ENCODE results near the gene IREB2. TPM values are rescaled to one million over a fixed set of nuclear protein-coding genes. Genes with fewer than 3 reads are reported as not detected.

IREB2 gene
- total and polyA plus RNA-seq, 2 of the 13 experiments (the other 11 are each of a cell fraction or from before 2014, with no cell fraction given), result 24.2 to 30.4 TPM

DNA sequence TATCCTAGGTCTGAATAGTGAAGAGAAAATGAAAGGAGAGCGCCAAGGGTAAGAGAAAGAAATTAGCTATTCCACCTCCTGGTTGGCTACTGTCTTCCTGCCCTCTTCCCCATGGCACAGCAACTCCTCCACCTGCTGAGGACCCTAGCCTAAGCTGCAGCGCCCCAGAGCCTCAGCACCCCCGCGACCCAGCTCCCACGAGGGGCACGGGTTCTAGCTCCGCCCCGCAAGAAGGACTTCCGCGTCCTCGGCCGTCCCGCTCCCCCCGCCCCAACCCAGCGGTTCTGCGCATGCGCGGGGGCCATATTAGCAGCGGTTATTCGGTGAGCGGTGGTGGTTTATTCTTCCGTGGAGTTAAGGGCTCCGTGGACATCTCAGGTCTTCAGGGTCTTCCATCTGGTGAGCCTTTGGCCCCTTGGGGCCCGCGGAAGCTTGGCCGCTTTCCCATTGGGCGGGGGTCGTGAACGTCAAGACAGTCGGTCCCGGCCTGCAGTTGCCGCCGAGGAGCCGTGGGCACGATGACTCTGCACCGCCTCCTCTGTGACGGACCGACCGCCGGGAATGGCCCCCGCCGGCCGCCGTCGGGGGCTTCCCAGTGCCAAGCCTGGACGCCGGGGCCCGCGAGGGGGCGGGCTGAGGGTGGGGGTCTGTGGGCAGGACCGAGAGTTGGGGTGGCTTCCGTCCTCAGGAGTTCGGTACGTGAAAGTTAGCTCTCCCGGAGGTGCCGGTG lies 102.3 kb downstream of the IREB2 start, which contains the start of gene PSMA4 (continued):
- TF ChIP-seq, protein P1, sequence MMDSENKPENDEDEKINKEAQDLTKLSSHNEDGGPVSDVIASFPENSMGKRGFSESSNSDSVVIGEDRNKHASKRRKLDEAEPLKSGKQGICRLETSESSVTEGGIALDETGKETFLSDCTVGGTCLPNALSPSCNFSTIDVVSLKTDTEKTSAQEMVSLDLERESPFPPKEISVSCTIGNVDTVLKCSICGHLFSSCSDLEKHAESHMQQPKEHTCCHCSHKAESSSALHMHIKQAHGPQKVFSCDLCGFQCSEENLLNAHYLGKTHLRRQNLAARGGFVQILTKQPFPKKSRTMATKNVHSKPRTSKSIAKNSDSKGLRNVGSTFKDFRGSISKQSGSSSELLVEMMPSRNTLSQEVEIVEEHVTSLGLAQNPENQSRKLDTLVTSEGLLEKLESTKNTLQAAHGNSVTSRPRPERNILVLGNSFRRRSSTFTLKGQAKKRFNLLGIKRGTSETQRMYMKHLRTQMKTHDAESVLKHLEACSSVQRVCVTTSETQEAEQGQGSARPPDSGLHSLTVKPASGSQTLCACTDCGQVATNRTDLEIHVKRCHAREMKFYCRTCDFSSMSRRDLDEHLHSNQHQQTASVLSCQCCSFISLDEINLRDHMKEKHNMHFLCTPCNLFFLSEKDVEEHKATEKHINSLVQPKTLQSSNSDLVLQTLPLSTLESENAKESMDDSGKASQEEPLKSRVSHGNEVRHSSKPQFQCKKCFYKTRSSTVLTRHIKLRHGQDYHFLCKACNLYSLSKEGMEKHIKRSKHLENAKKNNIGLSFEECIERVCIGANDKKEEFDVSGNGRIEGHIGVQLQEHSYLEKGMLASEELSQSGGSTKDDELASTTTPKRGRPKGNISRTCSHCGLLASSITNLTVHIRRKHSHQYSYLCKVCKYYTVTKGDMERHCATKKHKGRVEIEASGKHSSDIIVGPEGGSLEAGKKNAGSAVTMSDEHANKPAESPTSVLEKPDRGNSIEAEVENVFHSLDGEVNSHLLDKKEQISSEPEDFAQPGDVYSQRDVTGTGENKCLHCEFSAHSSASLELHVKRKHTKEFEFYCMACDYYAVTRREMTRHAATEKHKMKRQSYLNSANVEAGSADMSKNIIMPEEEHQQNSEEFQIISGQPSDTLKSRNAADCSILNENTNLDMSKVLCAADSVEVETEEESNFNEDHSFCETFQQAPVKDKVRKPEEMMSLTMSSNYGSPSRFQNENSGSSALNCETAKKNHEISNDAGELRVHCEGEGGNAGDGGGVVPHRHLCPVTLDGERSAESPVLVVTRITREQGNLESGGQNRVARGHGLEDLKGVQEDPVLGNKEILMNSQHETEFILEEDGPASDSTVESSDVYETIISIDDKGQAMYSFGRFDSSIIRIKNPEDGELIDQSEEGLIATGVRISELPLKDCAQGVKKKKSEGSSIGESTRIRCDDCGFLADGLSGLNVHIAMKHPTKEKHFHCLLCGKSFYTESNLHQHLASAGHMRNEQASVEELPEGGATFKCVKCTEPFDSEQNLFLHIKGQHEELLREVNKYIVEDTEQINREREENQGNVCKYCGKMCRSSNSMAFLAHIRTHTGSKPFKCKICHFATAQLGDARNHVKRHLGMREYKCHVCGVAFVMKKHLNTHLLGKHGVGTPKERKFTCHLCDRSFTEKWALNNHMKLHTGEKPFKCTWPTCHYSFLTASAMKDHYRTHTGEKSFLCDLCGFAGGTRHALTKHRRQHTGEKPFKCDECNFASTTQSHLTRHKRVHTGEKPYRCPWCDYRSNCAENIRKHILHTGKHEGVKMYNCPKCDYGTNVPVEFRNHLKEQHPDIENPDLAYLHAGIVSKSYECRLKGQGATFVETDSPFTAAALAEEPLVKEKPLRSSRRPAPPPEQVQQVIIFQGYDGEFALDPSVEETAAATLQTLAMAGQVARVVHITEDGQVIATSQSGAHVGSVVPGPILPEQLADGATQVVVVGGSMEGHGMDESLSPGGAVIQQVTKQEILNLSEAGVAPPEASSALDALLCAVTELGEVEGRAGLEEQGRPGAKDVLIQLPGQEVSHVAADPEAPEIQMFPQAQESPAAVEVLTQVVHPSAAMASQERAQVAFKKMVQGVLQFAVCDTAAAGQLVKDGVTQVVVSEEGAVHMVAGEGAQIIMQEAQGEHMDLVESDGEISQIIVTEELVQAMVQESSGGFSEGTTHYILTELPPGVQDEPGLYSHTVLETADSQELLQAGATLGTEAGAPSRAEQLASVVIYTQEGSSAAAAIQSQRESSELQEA (CRISPR knock-in tag; IDR thresholded peaks at IDR 0.05; ENCODE audit: not compliant biosample characterization), result peak; percentile 57
- TF ChIP-seq ZNF850 (CRISPR knock-in tag; conservative IDR thresholded peaks at IDR 0.05) (no peak), EP300 (IDR thresholded peaks at IDR 0.05; ENCODE audit: low read depth in 2 of 2, low read length in 2 of 2) (no peak; a peak in 1 of 4 replicates), EP300 (CRISPR knock-in tag; IDR thresholded peaks at IDR 0.05; ENCODE audit: borderline replicate concordance) (no peak), LCORL (IDR thresholded peaks at IDR 0.05) (no peak), LCORL (CRISPR knock-in tag; IDR thresholded peaks at IDR 0.05) (peak; percentile 36), TAF1 (CRISPR knock-in tag; IDR thresholded peaks at IDR 0.05) (peak; percentile 81), KDM2A (CRISPR knock-in tag; IDR thresholded peaks at IDR 0.05; ENCODE audit: borderline replicate concordance, low read depth) (peak; percentile 89; the same call in 1 of the 2 replicates), ZNF12 (CRISPR knock-in tag; IDR thresholded peaks at IDR 0.05) (no peak), HIVEP1 (CRISPR knock-in tag; IDR thresholded peaks at IDR 0.05) (no peak), ZNF263 (CRISPR knock-in tag; IDR thresholded peaks at IDR 0.05) (peak; percentile 74), ZNF350 (CRISPR knock-in tag; IDR thresholded peaks at IDR 0.05; ENCODE audit: borderline replicate concordance, low read depth) (peak; percentile 82; the same call in 1 of the 2 replicates), TOPORS (CRISPR knock-in tag; IDR thresholded peaks at IDR 0.05) (peak; percentile 50)
- TF ChIP-seq, protein P2, sequence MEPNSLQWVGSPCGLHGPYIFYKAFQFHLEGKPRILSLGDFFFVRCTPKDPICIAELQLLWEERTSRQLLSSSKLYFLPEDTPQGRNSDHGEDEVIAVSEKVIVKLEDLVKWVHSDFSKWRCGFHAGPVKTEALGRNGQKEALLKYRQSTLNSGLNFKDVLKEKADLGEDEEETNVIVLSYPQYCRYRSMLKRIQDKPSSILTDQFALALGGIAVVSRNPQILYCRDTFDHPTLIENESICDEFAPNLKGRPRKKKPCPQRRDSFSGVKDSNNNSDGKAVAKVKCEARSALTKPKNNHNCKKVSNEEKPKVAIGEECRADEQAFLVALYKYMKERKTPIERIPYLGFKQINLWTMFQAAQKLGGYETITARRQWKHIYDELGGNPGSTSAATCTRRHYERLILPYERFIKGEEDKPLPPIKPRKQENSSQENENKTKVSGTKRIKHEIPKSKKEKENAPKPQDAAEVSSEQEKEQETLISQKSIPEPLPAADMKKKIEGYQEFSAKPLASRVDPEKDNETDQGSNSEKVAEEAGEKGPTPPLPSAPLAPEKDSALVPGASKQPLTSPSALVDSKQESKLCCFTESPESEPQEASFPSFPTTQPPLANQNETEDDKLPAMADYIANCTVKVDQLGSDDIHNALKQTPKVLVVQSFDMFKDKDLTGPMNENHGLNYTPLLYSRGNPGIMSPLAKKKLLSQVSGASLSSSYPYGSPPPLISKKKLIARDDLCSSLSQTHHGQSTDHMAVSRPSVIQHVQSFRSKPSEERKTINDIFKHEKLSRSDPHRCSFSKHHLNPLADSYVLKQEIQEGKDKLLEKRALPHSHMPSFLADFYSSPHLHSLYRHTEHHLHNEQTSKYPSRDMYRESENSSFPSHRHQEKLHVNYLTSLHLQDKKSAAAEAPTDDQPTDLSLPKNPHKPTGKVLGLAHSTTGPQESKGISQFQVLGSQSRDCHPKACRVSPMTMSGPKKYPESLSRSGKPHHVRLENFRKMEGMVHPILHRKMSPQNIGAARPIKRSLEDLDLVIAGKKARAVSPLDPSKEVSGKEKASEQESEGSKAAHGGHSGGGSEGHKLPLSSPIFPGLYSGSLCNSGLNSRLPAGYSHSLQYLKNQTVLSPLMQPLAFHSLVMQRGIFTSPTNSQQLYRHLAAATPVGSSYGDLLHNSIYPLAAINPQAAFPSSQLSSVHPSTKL (CRISPR knock-in tag; IDR thresholded peaks at IDR 0.05), result peak; percentile 56; the same call in 1 of the 2 replicates
- TF ChIP-seq, protein P3, sequence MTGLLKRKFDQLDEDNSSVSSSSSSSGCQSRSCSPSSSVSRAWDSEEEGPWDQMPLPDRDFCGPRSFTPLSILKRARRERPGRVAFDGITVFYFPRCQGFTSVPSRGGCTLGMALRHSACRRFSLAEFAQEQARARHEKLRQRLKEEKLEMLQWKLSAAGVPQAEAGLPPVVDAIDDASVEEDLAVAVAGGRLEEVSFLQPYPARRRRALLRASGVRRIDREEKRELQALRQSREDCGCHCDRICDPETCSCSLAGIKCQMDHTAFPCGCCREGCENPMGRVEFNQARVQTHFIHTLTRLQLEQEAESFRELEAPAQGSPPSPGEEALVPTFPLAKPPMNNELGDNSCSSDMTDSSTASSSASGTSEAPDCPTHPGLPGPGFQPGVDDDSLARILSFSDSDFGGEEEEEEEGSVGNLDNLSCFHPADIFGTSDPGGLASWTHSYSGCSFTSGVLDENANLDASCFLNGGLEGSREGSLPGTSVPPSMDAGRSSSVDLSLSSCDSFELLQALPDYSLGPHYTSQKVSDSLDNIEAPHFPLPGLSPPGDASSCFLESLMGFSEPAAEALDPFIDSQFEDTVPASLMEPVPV (CRISPR knock-in tag; IDR thresholded peaks at IDR 0.05), result peak; percentile 35; the same call in 1 of the 2 replicates

Data from HepG2 (cell line).